Lung (tissue), 12 donors: ENCODE results near the gene IDI1. TPM values are rescaled to one million over a fixed set of nuclear protein-coding genes. Genes with fewer than 3 reads are reported as not detected.

ENCODE experiments used
- ATAC-seq: fragments of 200-7000 bp; cut with Tn5 transposase; one replicate; pipeline ENCODE4 v1.9.1; 2020; ENCODE audit warnings: moderate number of reproducible peaks; ENCODE audit not compliant: insufficient read depth, low FRiP score
- DNase-seq, 3 donors: peaks; one replicate each; pipeline ENCODE4 v3.0.0-alpha.2; 2013 to 2017
- H3K27ac ChIP-seq, 2 donors: one replicate each; pipeline ENCODE4 v1.5.1; 2013; ENCODE audit warnings: mild to moderate bottlenecking in 2 of 2, moderate library complexity in 2 of 2, control low read depth in 1 of 2, inconsistent platforms in 1 of 2, low read depth in 1 of 2, low read length in 1 of 2
- H3K27me3 ChIP-seq, 3 donors: one replicate each; pipeline ENCODE4 v1.5.1; 2013; ENCODE audit warnings: low read length in 2 of 3; ENCODE audit not compliant: control insufficient read depth in 3 of 3, insufficient read depth in 3 of 3
- H3K36me3 ChIP-seq, 4 donors: one replicate each; pipeline ENCODE4 v1.5.1; 2013; ENCODE audit warnings: low read length in 4 of 4, mild to moderate bottlenecking in 1 of 4, moderate library complexity in 1 of 4; ENCODE audit not compliant: control insufficient read depth in 4 of 4, insufficient read depth in 4 of 4
- H3K4me1 ChIP-seq, 5 donors: one replicate each; pipeline ENCODE4 v1.5.1; 2013; ENCODE audit warnings: low read length in 5 of 5, mild to moderate bottlenecking in 2 of 5, moderate library complexity in 1 of 5; ENCODE audit not compliant: control insufficient read depth in 5 of 5, insufficient read depth in 5 of 5
- H3K4me3 ChIP-seq: one replicate; pipeline ENCODE4 v1.5.1; 2013; ENCODE audit warnings: mild to moderate bottlenecking, control low read depth, moderate library complexity
- H3K9ac ChIP-seq, 2 donors: one replicate each; pipeline ENCODE4 v1.5.1; 2013; ENCODE audit warnings: low read length in 2 of 2, control low read depth in 1 of 2; ENCODE audit not compliant: insufficient read depth in 1 of 2
- H3K9me3 ChIP-seq, 4 donors: one replicate each; pipeline ENCODE4 v1.5.1; 2013; ENCODE audit warnings: low read length in 3 of 4, mild to moderate bottlenecking in 1 of 4, moderate library complexity in 1 of 4; ENCODE audit not compliant: control insufficient read depth in 4 of 4, insufficient read depth in 3 of 4
- WGBS, 2 donors: extraction: QIAGEN DNeasy Blood & Tissue Kit; methylation state at CpG; one replicate each; pipeline ENCODE4 v1.1.7; 2013; 5-methylcytosine and 5-hydroxymethylcytosine counted together
- polyA plus RNA-seq, 2 donors: library from polyadenylated mRNA; stranded (reverse); fragments of 200-250 nt; gene quantifications; one replicate each; pipeline ENCODE4 v1.2.1, GENCODE V29; 2013
- total RNA-seq, 2 donors: library from RNA; depleted of rRNA in 1 of 2; stranded (reverse); fragments of >200 nt in 1 of 2; gene quantifications; one replicate each; pipeline ENCODE4 v1.2.1, GENCODE V29; 2014 to 2021
- TF ChIP-seq, protein P1 (sequence below): IDR thresholded peaks from 2 replicates; pipeline ENCODE4 v1.5.1; 2012; ENCODE audit warnings: mild to moderate bottlenecking; ENCODE audit errors: control extremely low read depth, extremely low read depth
- donor health status: control.
- donor health status: control.
- donor health status: Bipolar disorder and iron deficiency.
- donor health status: healthy.
- donor health status: DM: yes; HTN: yes; CAD: no.

IDI1 gene
- total and polyA plus RNA-seq, 4 donors: 44.4 to 173 (median 91.4) TPM

DNA sequence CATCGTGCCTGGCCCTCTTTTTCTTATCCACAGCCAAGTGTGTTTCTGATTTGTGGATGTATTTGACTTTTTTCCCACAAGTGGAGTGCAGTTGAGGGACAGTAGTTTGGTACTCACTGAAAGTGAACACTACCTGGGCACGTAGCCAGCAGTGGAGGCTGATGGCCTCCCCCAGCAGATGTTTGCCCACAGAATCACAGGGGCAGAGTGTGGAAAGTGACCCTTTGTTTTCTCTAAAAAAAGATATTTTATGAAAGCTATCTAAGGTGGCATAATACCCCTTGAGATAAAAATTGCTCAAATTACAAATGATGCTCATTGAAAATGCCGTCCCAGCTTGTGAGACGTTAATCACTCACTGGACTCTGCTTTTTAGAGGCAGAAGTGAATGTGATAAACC is 36.3 kb upstream of the IDI1 start:
- Histone ChIP-seq H3K4me3 (no peak overlapping the region), H3K9ac (no peak overlapping the region), H3K9me3 (no peaks in the 10 kb centered on the region), H3K36me3 (peaks cover 20 to 54% (median 29%) of the 10 kb centered on the region in 4 donors), H3K4me1 (no peaks in the 10 kb centered on the region), H3K27ac (no peak overlapping the region), H3K27me3 (no peaks in the 10 kb centered on the region)
- 78 to 91% methylated on average over 4 of the region's 4 CpGs for WGBS, 2 donors
- TF ChIP-seq, protein P1, sequence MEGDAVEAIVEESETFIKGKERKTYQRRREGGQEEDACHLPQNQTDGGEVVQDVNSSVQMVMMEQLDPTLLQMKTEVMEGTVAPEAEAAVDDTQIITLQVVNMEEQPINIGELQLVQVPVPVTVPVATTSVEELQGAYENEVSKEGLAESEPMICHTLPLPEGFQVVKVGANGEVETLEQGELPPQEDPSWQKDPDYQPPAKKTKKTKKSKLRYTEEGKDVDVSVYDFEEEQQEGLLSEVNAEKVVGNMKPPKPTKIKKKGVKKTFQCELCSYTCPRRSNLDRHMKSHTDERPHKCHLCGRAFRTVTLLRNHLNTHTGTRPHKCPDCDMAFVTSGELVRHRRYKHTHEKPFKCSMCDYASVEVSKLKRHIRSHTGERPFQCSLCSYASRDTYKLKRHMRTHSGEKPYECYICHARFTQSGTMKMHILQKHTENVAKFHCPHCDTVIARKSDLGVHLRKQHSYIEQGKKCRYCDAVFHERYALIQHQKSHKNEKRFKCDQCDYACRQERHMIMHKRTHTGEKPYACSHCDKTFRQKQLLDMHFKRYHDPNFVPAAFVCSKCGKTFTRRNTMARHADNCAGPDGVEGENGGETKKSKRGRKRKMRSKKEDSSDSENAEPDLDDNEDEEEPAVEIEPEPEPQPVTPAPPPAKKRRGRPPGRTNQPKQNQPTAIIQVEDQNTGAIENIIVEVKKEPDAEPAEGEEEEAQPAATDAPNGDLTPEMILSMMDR: no peak
- DNase-seq (no peak), ATAC-seq (no peak)

DNA sequence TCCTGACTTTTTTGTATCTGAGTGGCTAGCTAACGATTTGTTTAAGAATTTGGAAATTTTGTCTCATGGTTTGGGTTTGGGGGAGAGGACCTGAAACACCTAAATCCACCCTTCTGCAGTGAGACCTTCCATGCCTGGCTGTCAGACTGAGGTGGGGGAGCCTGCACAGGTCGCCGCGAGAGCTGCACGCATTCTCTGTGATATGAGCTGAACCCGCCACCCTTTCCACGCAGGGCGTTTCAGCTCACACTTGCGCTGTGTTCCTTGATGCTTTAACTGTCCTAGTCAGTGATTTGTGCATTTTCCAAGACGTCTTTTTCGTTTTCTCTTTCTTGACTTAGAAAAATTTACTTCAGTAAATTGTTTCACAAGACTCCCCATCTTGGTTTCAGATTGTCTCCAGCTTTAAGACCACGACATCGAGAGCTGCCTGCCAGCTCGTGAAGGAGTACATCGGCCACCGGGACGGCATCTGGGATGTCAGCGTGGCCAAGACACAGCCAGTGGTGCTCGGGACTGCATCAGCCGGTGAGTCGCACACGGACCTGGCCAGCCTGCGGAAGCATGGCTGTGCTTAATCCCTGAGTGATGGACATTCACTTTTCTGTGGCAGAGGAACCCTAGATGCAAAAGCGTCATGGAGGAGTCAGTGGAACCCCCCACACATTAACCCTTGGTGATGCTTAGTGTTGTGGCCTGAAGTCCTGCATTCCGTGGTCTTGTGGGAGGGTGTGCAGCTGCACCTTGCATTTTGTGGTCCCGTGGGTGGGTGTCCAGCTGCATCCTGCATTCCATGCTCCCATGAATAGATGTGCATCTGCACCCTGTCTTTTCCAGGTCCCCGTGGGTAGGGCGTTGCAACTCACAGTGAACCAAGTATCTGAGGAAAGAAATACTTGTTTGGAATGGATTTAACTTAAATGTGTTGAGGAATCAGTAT is 35.4 kb upstream of the IDI1 start:
- Histone ChIP-seq H3K27me3 (no peaks in the 10 kb centered on the region), H3K4me1 (no peaks in the 10 kb centered on the region), H3K36me3 (peaks cover 20 to 51% (median 32%) of the 10 kb centered on the region in 4 donors), H3K27ac (no peak overlapping the region), H3K9ac (no peak overlapping the region), H3K9me3 (no peaks in the 10 kb centered on the region), H3K4me3 (no peak overlapping the region)
- no peak for ATAC-seq
- WGBS, 2 donors: 96% methylated on average over 28 of the region's 28 CpGs
- TF ChIP-seq, protein P1: no peak
- DNase-seq: no peak

- no peak overlapping the region for H3K4me3 ChIP-seq
- no peak overlapping the region for H3K27ac ChIP-seq
- peaks cover 19 to 46% (median 31%) of the 10 kb centered on the region in 4 donors for H3K36me3 ChIP-seq
- H3K27me3 ChIP-seq: no peaks in the 10 kb centered on the region
- 90 to 94% methylated on average over 17 of the region's 17 CpGs for WGBS, 2 donors
- no peak for DNase-seq
- H3K9me3 ChIP-seq: no peaks in the 10 kb centered on the region
- TF ChIP-seq, protein P1: no peak
- H3K9ac ChIP-seq: no peak overlapping the region
- no peaks in the 10 kb centered on the region for H3K4me1 ChIP-seq
- no peak for ATAC-seq
Measured at GRCh38 chr10:1083581-1083980, 34.7 kb upstream of the IDI1 start.
